ENCODE results near the gene MMP20.

GRCh38 chr11:102530558-102530957 lies 94.6 kb downstream of the MMP20 start, which contains the start of gene MMP7:
- TF ChIP-seq POLR2A (IDR thresholded peaks at IDR 0.05) (no peak), CTCF (IDR thresholded peaks at IDR 0.05) (no peak), EP300 (IDR thresholded peaks at IDR 0.05; ENCODE audit: low read depth) (no peak)
